Muscle of back (tissue), 11 donors: ENCODE measurements around the gene GREB1. TPM values are rescaled to one million over a fixed set of nuclear protein-coding genes. Genes with fewer than 3 reads are reported as not detected.
A peak's percentile ranks its signal among the peaks of the same experiment; 100 is the strongest.
"Not testable (repeated sequence)": the region's sequence is repeated elsewhere in the genome, so short reads cannot be mapped to it uniquely, and the experiment has no call there.

Experiments
- DNase-seq, 3 donors: peaks; one replicate each; pipeline versions ENCODE4 v3.0.0 to v3.0.0-alpha.2; 2013
- polyA plus RNA-seq, 10 donors: library from polyadenylated mRNA; unstranded; fragments of 120-200 nt; gene quantifications; one replicate each; pipeline ENCODE4 v1.2.1, GENCODE V29; 2013; ENCODE audit not compliant: insufficient read length in 10 of 10

GREB1 gene
- polyA plus RNA-seq, 10 donors: 7.9 to 22.3 (median 10.9) TPM

DNA sequence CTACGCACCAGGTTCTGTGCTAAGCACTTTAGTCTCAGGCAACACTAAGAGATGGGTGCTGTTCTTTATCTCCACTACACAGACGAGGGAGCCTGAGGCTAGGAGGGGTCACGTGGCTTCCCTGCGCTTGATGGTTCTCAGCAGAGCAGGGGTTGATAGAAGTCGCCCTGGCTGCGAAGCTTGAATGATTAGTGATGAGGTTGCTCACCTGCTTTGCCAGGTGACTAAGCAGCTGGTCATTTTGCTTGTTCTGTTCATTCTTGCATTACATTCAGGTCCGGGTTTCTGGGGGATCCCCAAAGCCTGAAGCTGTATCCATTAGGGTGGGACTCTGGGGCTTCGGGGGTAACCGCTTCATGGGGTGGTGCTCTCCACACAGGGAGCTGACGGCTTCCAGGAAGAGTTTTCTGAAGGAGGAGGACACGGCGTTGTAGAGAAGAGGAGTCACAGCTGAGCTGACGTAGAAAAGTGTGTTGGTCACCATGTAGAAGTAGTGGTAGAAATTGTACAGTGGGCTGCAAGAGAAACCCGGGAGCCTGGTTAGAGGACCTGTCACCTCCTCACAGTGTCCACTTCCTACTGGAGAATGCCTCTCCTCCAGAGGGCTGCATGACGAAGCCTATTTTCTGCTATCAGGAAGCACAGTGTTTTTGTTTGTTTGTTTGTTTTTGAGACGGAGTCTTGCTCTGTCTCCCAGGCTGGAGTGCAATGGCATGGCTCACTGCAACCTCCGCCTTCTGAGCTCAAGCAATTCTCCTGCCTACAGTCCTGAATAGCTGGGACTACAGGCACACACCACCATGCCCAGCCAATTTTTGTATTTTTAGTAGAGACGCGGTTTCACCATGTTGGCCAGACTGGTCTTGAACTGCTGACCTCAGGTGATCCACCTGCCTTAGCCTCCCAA is 124.6 kb downstream of the GREB1 start:
- no peak for DNase-seq

DNA sequence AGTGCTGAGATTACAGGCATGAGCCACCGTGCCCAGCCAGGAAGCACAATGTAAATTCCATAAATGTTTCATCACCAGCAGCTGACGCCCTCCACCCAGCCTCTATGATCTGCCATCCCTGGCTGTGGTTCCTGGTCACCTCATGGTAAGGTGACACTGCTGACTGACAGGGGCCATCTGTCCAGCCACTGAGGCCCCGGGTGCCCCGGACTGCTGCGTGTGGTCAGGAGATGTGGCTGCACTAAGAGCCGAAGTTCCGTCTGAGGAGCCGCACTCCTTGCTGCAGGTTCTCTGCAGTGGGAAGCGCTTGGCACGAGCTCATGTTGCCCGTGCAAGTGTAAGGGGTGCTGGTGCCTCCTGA is 125.2 kb downstream of the GREB1 start:
- DNase-seq: no peak

DNA sequence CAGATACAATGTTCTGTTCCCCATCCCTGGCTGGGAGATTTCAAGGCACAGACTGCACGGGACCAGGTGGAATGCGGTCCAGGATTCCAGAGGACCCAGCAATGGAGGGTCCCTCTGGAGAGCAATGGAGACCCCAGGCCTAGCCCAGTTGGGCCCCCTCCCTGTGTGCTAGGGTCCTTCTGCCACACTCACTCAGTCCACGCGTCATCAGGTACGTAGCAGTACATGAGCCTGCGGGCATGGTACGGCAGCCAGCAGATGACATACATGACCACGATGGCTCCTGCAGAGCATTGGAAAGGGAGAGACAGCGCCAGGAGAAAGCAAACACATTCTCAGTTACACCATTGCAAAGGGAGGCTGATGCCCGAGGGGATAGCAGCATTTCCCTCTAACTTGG is 126.0 kb downstream of the GREB1 start:
- DNase-seq: no peak

DNA sequence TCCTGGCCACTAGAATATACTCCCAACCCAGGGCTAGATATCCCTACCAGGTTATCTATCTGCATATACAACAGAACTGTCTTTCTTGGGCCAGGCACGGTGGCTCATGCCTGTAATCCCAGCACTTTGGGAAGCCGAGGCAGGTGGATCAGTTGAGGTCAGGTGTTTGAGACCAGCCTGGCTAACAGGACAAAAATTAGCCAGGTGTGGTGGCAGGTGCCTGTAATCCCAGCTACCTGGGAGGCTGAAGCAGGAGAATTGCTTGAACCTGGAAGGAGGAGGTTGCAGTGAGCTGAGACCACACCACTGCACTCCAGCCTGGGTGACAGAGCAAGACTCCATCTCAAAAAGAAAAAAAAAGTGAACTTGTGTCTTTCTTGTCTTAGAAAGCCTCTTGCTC is 126.6 kb downstream of the GREB1 start:
- not testable (repeated sequence) for DNase-seq

DNA sequence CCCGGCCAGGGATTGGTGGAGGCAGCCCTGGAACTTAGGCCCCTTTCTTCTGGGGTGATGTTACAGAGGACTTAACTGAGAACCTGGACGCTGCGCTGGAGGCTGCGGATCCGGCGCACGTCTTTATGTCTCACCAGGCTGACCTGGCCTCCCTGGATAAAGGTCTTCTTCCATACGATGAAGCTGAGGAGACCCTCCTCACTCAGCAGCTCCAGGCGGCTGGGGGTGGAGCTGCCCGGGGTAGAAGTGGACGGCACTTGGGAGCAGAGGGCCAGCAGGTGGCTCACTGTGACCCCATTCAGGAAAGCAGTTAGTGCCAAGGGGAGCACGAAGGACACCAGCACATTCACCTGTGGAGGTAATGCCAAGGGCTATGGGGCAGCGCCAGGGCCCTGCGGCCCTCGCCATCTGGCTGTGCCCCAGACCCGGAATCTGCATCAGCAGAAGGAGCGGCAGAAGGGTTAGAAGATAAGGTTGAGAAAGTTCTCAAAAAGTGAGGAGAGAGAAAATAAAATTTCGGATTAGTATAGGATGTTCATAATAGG is 128.1 kb downstream of the GREB1 start:
- DNase-seq: no peak

DNA sequence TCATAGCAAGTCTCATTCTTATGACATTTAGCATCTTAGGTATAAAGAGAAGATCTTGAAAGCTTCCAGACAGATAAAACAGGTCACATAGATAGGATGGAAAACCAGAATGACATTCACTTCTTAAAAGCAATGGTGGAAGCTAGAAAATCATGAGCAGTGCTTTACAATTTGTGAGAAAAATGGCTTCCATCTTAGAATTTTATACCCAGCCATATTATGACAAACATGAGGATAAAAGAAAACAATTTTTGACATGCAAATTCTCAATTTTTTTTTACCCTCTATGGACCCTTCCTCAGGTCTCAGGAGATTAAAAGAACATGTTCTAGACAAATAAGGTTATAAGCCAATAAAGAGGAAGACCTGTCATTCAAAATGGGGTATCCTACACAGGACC is 129.0 kb downstream of the GREB1 start:
- DNase-seq: no peak

DNA sequence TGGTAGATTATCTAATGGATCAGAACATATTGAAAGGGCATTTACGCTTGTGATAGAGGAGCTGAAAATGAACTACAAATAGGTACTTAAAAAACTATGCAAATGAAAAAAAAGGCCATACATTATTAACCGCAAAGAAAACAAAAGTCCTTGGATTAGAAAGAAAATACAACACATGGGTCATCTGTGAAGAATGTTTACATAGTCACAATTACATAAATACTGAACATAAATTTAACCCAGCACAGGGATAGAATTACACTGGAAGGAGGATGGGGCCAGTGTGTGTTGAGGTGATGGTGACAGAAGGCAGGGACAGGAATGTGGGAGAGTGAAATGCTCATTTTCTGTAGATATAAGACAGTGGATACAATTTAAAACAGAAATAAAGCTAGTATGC is 129.6 kb downstream of the GREB1 start:
- DNase-seq: no peak

DNA sequence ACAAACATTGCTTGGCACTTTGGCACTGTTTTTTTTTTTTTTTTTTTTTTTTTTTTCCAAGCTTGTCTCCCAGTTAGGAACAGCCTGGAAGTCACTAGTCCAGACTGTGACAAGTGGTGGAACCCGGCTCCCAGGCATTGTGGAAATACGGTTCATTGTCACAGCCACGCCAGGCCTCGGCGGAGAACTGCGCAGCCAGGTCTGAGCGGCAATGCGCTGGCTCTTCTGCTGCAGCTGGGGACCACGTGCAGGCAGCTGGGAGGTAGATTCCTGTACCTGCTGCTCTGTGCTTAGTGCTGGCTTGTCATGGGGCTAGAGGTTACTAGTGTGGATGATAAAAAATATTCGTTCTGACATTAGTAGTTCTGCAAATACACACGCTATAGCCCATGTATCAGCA is 131.2 kb downstream of the GREB1 start:
- DNase-seq: no peak

DNA sequence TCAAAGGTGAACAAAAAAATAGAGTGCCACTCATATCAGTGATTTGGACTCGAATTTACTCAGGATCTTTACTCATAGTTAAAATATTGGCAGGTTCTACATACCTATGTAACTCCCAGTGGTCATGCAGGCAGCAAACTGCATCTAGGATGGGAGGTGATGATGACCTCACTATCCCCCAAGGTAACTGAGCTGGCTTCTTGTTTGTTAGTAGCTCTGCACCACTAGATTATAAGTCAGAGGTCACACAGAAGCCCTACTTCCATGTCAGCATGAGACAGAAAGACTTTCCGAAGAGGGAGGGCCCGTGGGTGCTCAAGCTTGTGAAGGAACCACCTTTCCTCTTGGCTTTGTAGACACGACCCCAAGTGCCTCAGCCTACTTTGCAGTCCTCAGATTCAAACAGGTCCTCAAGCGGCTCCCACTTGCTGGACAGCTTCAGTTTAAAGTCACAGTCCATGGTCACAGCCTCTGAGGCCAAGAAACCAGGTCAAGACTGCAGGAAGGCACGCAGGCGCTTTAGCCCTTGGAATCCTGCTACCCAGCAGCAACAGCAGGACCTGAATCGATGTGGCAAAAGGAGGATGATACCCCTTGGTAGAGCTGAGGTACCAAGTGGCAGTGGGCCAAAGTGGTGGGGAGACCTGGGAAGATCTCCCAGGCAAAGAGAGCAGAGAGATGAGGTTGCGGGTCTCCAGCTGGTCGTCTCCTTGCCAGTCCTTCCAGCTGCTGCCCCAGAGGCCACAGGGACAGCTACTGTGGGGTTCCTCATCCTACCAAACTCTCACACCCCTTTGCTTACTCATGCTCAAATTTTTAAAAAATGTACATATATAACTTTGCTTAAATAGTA is 131.9 kb downstream of the GREB1 start:
- DNase-seq: no peak

DNA sequence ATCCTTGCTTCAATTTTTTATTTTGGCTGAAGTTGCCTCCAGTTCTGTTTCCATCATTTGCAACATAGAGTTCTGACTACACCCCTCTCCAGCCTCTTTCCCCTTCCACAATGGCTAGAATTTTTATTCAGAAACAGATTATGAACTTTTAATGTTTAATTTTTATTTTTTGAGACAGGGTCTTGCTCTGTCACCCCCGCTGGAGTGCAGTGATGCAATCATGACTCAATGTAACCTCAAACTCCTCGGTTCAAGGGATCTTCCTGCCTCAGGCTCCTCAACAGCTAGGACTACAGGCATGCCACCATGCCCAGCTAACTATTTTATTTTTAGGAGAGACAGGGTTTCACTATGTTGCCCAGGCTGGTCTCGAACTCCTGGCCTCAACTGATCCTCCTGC is 133.3 kb downstream of the GREB1 start:
- no peak for DNase-seq

DNA sequence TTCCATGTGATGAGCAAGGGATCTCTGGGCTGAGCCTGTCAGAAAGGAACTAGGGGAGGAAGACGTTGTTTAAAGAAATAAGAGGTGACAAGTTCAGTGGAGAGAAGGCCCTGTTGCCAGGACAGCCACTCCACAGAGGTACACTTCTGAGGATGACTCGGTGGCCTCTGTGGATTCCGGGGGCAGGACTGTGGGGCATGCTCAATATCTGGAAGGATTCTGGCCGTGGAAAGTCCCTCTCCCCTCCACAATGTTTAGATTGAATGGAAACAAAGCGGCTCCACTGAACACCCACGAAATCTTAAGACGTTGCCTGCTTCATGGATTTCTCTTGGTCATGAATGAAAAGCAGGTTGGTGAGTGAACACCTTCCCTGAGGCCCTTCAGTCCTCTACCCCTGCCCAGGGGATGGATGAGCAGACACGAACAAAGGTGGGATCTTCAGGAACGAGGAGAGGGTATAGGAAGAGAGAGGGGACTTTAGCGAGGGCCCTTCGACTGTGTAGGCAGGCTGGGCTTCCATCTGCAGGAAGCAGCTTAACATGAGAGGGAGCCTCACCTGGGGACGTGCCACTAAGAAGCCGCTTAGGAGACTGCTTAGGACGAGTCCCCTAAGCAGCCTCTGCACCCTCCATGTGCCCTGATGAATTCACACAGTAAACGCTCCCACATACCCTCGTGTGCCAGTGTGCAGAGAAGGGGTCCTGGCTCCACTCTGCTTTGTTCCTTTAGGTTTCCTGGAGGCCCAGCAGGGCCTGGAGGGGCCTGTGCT is 134.2 kb downstream of the GREB1 start:
- no peak for DNase-seq

DNA sequence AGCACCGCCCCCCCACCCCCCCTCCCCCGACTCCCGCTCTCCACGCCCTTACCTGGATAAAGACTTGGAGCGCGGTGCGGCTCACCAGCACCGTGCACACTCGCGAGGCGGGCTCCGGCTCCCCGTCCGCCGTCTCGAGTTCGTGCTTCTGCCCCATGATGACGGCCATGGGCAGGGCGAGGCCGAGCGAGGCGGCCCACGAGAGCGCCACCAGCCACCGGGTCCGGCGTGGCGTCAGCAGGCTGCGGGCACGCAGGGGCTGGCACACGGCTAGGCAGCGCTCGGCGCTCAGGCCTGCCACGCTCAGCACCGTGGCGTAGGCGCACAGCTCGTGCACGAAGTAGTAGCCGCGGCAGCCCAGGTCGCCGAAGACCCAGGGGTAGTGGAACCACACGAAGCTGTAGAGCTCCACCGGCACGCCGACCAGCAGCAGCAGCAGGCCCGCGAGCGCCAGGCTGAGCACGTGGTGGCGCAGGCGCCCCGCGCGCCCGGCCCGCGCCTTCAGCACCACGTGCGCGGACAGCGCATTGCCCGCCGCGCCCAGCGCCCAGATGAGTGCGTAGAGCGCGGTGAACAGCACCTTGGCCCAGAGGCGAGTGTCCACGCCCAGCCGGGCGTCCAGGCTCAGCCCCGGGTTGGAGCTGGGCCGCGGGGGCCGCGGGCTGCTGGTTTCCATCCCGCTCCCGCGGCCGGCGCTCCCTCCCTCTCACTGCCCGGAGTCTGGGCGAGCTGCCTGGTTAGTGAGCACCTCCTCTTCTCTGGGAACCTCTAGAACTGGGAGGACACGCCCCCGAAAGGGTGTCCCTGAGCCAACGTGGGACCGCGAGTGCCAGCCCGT is 135.8 kb downstream of the GREB1 start, which contains the start of gene NTSR2:
Gene NTSR2 (minus strand): TSS at position 742 of the 838 bp plus-strand sequence. CDS start 66 bp downstream, at position 676.
- peak; percentile 36 to 87 (median 76) for DNase-seq

DNA sequence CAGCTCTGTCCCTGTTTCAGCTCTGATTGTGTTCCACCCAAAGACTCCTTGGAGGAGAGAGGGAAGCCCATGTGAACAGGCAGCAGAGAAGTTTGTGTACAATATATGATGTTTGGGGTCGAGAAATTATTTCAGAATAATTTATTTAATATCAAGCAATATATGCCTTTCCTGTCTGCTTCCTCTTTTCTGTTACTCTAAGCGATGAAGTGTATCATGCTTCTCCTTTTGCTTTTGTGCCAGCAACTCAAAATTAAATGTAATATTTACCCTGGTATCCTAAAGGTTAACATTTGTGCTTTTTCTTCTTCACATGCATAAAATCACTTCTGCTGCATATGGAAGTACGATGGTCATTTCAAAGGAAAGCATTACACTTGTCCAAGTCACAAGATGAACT is 138.6 kb downstream of the GREB1 start:
- DNase-seq: no peak

DNA sequence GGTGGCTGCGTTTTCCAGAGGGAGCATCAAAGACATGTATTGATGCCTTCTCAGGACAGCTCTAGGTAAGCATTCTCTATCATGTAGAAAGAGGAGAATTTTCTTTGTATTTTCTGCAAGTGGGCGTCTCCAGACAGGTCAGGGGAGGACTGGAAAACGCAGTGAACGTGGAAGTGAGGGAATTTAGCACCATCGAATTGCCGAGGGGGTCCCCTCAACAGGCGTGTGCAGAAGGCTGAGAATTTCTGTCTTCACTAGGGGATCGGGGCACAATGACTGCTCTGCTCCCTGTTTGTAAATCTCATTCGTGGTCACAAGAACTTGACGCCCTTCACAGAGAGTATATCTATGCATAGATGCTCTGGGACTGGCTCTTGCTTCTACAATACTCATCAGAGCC is 141.1 kb downstream of the GREB1 start:
- no peak for DNase-seq

DNA sequence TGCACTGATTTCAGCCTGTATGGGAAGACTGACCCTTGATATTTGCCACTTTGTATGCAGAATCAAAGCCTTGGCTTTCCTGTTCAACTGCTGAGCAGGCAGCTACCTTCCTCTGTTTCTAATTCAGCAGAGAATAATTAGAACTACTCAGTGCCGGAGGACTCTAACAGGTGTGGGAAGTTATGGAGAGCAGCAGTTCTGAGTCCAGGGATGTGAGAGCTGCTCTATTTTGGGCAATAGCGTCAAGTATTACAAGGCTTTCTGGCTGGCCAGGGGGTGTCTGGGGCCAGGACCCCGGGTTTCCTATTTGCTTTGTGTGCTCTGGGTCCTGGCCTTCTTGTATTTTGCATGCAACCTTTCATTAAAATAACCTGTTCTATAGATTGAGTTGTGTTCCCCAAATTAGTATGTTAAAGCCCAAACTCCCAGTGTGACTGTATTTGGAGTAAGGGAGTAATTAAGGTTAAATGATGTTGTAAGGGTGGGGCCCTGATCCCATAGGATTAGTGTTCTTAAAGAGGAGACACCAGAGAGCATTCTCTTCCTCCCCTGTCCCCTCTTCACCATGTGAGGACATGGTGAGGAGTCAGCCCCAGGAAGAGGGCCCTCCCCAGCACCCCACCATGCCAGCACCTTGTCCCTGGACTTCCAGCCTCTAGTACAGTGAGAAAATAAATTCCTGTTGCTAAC is 141.7 kb downstream of the GREB1 start:
- DNase-seq: no peak

DNA sequence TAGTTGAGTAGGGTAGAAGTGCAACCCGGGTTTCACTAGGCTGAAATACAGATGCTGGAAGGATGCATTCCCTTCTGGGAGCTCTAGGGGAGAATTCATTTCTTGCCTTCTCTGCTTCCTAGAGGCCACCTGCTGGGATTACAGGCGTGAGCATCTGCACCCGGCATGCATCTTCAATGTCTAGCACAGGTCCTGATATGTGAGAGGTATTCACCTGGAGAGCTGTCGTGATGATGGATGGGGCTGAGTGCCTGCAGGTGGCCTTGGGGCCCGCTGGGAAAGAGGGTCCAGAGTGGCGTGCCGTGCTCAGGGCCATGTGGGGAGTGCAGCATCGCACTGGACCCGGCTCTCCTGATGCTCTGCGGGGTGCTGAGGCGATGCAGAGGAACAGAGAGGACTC is 142.8 kb downstream of the GREB1 start:
- DNase-seq: no peak

DNA sequence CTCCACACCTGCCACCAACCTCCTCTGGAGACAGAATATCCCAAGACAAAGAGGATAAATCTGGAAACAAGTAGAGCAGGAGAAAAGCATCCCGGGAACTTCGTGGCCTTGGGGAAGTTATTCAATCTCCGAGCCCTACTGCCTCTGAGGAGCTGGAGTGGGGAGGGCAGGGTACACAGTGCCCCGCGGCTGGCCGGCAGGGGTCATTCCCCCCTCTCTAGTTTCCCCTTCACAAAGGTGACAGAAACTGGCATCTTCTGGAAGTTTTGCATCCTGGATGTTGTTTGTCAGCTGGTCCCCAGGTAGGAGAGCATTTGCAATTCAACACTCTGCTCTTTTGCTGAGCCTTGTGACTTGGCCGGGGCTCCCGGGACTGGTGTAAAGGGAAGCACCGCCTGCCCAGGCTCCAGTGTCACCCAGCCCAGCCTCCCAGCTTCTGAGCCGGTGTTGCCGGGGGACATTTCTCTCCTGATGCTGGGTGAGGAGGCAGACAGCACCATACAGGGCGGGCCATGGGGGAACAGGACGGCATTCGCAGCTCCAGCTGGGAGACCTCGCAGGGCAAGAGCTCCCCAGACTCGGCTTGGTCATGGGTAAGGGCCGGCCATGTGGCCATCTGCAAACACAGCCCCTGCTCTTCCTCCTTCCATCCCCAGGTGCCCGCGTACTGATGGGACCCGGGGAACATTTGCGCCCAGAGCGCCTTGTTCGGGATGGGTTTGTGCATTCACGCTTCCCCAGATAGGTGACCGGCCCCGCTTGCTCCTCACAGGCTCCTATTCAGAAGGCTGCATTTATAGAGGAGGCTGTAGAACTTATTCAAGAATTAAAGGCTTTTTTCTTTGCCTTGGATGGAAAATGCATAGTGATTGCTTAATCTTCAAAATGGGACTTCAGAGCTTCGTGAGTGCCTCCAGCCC is 143.6 kb downstream of the GREB1 start:
- DNase-seq: no peak

DNA sequence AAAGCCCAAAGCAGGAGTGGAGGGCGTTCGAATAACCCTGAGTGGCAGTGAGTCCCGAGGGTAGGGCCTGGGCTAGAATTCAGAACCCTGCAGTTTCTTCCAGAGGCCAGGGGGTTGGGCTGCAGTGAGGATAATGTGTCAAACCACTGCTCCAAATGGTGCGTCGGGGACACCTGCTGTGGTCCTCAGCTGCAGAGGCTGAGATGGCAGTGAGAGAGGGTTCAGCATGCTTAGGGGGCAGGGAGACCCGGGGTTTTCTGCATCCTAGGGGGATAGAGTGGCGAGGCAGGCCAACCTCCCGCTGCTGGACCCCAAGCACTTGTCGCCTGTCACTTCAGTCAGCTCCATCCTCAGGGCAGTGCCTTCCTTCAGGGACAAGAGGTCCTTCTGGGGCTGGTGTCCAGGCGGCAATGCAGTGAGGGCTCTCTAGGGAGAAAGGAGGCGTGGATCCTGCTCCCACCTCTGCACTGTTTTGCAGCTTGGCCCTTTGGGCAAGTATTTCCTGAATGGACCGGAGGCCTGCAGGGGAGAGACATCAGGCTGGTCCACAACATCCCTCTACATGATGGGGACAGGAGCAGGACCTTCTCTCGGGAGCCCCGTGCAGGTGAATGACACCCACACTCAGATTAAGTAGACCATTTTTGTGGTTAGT is 144.6 kb downstream of the GREB1 start:
- DNase-seq: no peak

DNA sequence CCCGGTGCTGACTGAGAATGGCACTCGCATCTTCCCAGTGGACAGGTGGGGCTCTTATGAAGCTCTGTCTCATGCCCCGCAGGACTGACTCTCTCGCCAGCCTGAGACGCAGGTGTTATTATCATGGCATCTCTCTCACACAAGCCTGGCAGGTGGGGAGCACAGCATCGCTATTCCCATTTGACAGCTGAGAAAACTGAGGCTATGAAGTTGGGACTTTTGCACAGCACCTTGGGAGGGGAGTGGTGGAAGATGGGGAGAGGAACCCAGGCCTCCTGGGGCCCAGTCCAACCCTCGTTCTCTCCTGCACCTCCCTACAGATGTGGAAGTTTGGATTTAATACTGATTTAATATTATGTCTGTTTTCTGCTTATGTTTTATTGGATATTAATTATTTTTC is 145.2 kb downstream of the GREB1 start:
- no peak for DNase-seq
